H1 (cell line): Measurements from ENCODE around the gene PRKCH. TPM values are rescaled to one million over a fixed set of nuclear protein-coding genes. Genes with fewer than 3 reads are reported as not detected.

ENCODE experiments used
- ATF2 ChIP-seq: IDR thresholded peaks from 2 replicates; pipeline ENCODE4 v1.6.1; 2012; ENCODE audit warnings: low read length, inconsistent platforms
- EGR1 ChIP-seq: IDR thresholded peaks from 2 replicates; pipeline ENCODE4 v1.6.1; 2011; ENCODE audit warnings: low read depth, low read length, borderline replicate concordance
- KDM4A ChIP-seq: IDR thresholded peaks from one replicate; pipeline ENCODE4 v1.7.1; 2012; ENCODE audit warnings: low read depth, mild to moderate bottlenecking, moderate library complexity, low read length, inconsistent platforms; ENCODE audit not compliant: severe bottlenecking
- SIRT6 ChIP-seq: IDR thresholded peaks from one replicate; pipeline ENCODE4 v1.7.1; 2012; ENCODE audit warnings: low read length, inconsistent platforms
- polyA plus RNA-seq, 7 experiments: library from polyadenylated mRNA; depleted of rRNA in 3 of 7; stranded (reverse) in 5 of 7; unstranded in 2 of 7; fragments of >200 nt in 5 of 7; fragments of 200-250 nt in 2 of 7; gene quantifications; 1 replicate in 5 of 7; 2 replicates in 1 of 7; 4 replicates in 1 of 7; pipeline versions ENCODE4 v1.2.1 to v1.2.3, GENCODE V29; 2011 to 2013; ENCODE audit warnings: missing spikeins in 2 of 7, mixed read lengths in 2 of 7
- total RNA-seq: library from RNA; stranded (reverse); fragmentation: NEBNext Ultra II Directional; extraction: Animal tissue kit (Norgen Biotek cat#: 25700); gene quantifications from 2 replicates; pipeline ENCODE4 v1.2.1, GENCODE V29; 2021

PRKCH gene
- total and polyA plus RNA-seq, 2 of the 8 experiments (the other 6 are each of a cell fraction or from before 2014, with no cell fraction given), result 6.4 to 7.0 TPM

- TF ChIP-seq ATF2 (no peak), SIRT6 (no peak), EGR1 (no peak), KDM4A (no peak)
Observed at GRCh38 chr14:61573748-61574513, 252.6 kb downstream of the PRKCH start (continued).
